RWPE2 (cell line): ENCODE results near the gene SMC6.

Experiments
- ATAC-seq: fragments of 200-7000 bp; cut with Tn5 transposase; 3 replicates; pipeline ENCODE4 v1.9.1; 2021; ENCODE audit warnings: low read depth
- DNase-seq: peaks from one replicate; pipeline ENCODE4 v3.0.0-alpha.2; 2020; ENCODE audit warnings: low spot score
- H3K27ac ChIP-seq: fragments of 450-650 bp; 2 replicates; pipeline ENCODE4 v1.5.1; 2017; ENCODE audit warnings: mild to moderate bottlenecking; ENCODE audit not compliant: poor library complexity, severe bottlenecking
- H3K27me3 ChIP-seq: fragments of 250-450 bp; sonication (Bioruptor Pico); 2 replicates; pipeline ENCODE4 v1.5.1; 2021; ENCODE audit warnings: mild to moderate bottlenecking, moderate library complexity; ENCODE audit not compliant: insufficient read depth, poor library complexity, severe bottlenecking
- H3K36me3 ChIP-seq: fragments of 250-450 bp; sonication (Bioruptor Pico); 2 replicates; pipeline ENCODE4 v1.5.1; 2020; ENCODE audit warnings: low read depth, mild to moderate bottlenecking, moderate library complexity
- H3K4me1 ChIP-seq: fragments of 250-450 bp; sonication (Bioruptor Pico); 2 replicates; pipeline ENCODE4 v1.5.1; 2021; ENCODE audit warnings: mild to moderate bottlenecking, moderate library complexity; ENCODE audit not compliant: insufficient read depth, poor library complexity, severe bottlenecking
- H3K4me3 ChIP-seq: fragments of 250-450 bp; sonication (Bioruptor Pico); 2 replicates; pipeline ENCODE4 v1.5.1; 2021; ENCODE audit warnings: mild to moderate bottlenecking, moderate library complexity; ENCODE audit not compliant: severe bottlenecking
- H3K9me3 ChIP-seq: fragments of 250-450 bp; sonication (Bioruptor Pico); 2 replicates; pipeline ENCODE4 v1.5.1; 2021; ENCODE audit warnings: mild to moderate bottlenecking, moderate library complexity; ENCODE audit not compliant: severe bottlenecking
- TF ChIP-seq, protein P1 (sequence below): fragments of 450-650 bp; IDR thresholded peaks from one replicate; pipeline ENCODE4 v1.5.1; 2017; ENCODE audit warnings: mild to moderate bottlenecking, moderate library complexity; ENCODE audit not compliant: poor library complexity, severe bottlenecking

Gene SMC6

DNA sequence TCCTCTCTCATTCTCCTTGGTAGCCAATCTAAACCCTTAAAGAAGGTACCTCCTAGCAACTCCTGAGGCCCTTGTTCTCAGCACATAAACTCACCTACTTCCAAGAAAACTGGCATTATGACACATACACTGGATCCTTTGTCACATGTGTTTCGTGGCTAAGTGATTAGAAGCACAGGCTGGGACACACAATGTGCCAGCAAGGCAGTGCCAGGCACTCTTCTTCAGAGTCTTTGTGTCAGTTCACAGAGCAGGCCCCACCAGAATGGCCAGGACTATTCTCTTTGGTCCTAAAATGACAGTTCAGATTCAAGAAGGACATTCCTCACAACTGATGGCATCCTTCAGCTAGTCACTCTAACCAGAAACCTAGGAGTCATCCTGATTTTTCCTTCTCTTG, 40.3 kb downstream of the SMC6 start:
- Histone ChIP-seq H3K4me3 (no peak overlapping the region), H3K36me3 (peaks cover 92% of the 10 kb centered on the region), H3K27ac (no peak overlapping the region), H3K27me3 (no peaks in the 10 kb centered on the region), H3K9me3 (no peaks in the 10 kb centered on the region), H3K4me1 (no peaks in the 10 kb centered on the region)
- TF ChIP-seq, protein P1, sequence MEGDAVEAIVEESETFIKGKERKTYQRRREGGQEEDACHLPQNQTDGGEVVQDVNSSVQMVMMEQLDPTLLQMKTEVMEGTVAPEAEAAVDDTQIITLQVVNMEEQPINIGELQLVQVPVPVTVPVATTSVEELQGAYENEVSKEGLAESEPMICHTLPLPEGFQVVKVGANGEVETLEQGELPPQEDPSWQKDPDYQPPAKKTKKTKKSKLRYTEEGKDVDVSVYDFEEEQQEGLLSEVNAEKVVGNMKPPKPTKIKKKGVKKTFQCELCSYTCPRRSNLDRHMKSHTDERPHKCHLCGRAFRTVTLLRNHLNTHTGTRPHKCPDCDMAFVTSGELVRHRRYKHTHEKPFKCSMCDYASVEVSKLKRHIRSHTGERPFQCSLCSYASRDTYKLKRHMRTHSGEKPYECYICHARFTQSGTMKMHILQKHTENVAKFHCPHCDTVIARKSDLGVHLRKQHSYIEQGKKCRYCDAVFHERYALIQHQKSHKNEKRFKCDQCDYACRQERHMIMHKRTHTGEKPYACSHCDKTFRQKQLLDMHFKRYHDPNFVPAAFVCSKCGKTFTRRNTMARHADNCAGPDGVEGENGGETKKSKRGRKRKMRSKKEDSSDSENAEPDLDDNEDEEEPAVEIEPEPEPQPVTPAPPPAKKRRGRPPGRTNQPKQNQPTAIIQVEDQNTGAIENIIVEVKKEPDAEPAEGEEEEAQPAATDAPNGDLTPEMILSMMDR: no peak
- DNase-seq: no peak
- no peak for ATAC-seq

DNA sequence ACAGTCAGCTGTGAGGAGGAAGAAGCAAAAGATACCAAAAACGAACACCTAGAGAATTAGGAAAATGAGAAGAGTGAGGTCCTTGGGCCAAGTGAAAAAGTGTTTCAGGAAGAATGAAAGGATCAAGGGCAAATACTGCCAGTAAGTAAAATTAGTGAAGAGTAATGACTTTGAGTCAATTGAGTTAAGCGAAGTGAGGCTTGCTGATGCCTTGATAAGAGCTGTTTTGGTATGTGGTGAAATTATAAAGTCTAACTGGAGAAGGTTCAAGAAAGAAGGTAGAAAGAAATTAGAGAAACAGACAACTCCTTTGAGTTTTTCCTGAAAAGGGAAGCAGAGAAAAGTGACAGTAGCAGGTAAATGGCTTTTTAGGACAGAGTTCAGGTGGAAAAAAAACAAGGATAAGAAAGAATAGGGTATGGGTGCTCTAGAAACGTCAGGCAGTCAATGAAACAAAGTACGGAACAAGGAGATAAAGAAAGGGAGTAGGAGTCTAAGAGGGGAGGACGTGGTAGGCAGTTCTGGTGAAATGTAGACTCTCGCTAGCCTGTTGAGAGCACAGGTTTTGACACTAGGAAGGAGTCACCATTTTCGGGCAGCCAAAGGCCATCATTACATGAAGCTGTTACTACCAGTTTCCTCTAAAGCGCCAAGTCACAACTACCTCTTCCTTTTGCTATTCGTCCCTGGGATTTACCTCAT, 42.9 kb downstream of the SMC6 start:
- TF ChIP-seq, protein P1: no peak
- H3K4me3 ChIP-seq: no peak overlapping the region
- no peaks in the 10 kb centered on the region for H3K9me3 ChIP-seq
- no peaks in the 10 kb centered on the region for H3K27me3 ChIP-seq
- no peak for DNase-seq
- peaks cover 92% of the 10 kb centered on the region for H3K36me3 ChIP-seq
- no peaks in the 10 kb centered on the region for H3K4me1 ChIP-seq
- no peak for ATAC-seq
- H3K27ac ChIP-seq: no peak overlapping the region

DNA sequence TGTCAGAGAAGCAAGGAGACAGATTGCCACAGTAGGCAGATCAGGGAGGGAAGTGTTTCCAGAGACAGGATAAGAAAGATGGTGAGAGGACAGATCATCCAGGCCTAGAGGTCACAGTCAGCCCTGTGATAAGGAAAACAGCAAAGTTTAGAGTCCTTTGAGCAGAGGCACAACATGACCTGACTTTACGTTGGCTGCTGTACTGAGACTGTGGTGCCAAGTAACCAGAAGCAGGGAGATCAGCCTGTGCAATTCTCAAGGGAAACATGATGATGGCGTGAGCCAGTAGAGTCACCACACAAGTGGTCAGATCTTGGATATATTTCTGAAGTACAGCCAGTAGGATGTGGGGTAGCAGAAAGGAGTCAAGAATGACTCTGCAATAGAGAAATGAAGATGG, 43.7 kb downstream of the SMC6 start:
- DNase-seq (no peak), ATAC-seq (no peak)
- Histone ChIP-seq H3K27ac (no peak overlapping the region), H3K4me1 (no peaks in the 10 kb centered on the region), H3K27me3 (no peaks in the 10 kb centered on the region), H3K36me3 (peaks cover 92% of the 10 kb centered on the region), H3K4me3 (no peak overlapping the region), H3K9me3 (no peaks in the 10 kb centered on the region)
- TF ChIP-seq, protein P1: no peak

DNA sequence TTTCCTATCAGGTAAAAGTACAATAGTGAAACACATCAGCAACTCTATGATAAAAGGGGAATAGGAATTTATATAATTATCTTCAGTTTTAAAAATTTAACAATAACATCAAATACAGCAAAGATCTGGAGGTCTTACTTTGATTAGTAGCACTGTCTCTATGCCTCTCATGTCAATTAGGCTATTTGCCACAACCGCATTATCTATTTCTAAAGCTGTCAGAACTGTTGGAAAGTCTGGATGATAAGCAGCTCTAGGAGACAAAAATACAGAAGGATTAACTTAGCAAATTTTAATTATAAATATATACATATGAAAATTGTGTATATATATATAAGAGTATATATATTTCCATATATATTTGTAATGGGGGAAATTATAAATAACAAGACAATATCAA, 45.1 kb downstream of the SMC6 start:
- ATAC-seq (no peak), DNase-seq (no peak)
- TF ChIP-seq, protein P1: no peak
- no peaks in the 10 kb centered on the region for H3K9me3 ChIP-seq
- no peaks in the 10 kb centered on the region for H3K27me3 ChIP-seq
- H3K4me3 ChIP-seq: no peak overlapping the region
- H3K4me1 ChIP-seq: no peaks in the 10 kb centered on the region
- H3K36me3 ChIP-seq: peaks cover 95% of the 10 kb centered on the region
- no peak overlapping the region for H3K27ac ChIP-seq

DNA sequence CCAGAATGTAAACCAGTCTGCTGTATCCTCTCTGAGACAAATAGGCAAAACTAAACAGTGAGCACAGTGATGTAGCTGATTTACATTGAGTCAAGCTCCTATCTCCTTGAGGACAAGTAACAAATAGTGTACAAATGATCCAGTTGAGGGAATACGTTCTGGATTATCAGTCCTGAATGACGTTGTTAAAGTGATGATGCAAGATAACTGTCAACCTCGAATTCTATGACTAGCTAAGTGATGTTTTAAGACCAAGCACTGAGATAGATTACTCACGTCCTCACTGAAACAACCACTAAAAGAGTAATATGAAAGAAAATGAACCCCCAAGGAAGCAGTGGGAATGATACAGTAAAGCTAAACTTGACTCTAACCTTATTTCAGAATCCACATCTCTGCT, 46.8 kb downstream of the SMC6 start:
- Histone ChIP-seq H3K27ac (no peak overlapping the region), H3K27me3 (no peaks in the 10 kb centered on the region), H3K4me3 (no peak overlapping the region), H3K4me1 (no peaks in the 10 kb centered on the region), H3K9me3 (no peaks in the 10 kb centered on the region), H3K36me3 (peaks cover 95% of the 10 kb centered on the region)
- DNase-seq (no peak), ATAC-seq (no peak)
- TF ChIP-seq, protein P1: no peak
